ENCODE data around the gene LHCGR. TPM values are rescaled to one million over a fixed set of nuclear protein-coding genes. Genes with fewer than 3 reads are reported as not detected.

The LHCGR gene
- total RNA-seq, 1 donor from 2014 or later = 0.12 TPM

DNA sequence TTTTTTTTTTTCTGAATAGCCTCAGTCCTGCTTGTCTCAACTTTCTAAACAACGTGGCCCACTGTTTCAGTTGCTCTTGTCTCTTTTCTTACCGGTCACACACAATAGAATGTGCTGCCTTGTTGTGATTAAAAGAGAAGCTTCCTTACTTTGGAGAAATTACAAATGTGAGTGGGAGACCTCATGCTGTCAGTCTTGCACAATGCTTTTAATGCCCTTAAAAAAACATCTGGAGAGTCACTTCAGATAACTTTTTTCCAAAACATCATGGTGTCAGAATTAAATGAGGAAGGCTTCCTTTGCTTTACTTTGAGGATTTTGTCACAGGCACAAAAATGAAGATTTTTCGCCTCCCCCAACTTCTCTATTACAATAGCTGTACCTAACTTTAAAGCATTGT is 37.7 kb downstream of the LHCGR start:
- Mint-ChIP-seq H3K36me3 (ENCODE audit: low read depth) (no peaks in the 10 kb centered on the region), H3K4me3 (no peak overlapping the region), H3K27me3 (ENCODE audit: low read depth) (no peaks in the 10 kb centered on the region), H3K27ac (ENCODE audit: unreplicated experiment) (peak overlapping the region; percentile 53), H3K4me1 (peaks cover 36% of the 10 kb centered on the region), H3K9me3 (no peaks in the 10 kb centered on the region)
- no peak for DNase-seq (ENCODE audit: low read depth, low spot score)
- no peak for TF ChIP-seq CTCF (conservative IDR thresholded peaks at IDR 0.05)

- peaks cover 36% of the 10 kb centered on the region for H3K4me1 Mint-ChIP-seq
- no peaks in the 10 kb centered on the region for H3K27me3 Mint-ChIP-seq (ENCODE audit: low read depth)
- H3K27ac Mint-ChIP-seq (ENCODE audit: unreplicated experiment) = no peak overlapping the region
- no peak for TF ChIP-seq CTCF (conservative IDR thresholded peaks at IDR 0.05)
- H3K4me3 Mint-ChIP-seq = no peak overlapping the region
- no peaks in the 10 kb centered on the region for H3K36me3 Mint-ChIP-seq (ENCODE audit: low read depth)
- no peaks in the 10 kb centered on the region for H3K9me3 Mint-ChIP-seq
- DNase-seq (ENCODE audit: low read depth, low spot score) = no peak
Observed at GRCh38 chr2:48715956-48716355, 39.6 kb downstream of the LHCGR start.

DNA sequence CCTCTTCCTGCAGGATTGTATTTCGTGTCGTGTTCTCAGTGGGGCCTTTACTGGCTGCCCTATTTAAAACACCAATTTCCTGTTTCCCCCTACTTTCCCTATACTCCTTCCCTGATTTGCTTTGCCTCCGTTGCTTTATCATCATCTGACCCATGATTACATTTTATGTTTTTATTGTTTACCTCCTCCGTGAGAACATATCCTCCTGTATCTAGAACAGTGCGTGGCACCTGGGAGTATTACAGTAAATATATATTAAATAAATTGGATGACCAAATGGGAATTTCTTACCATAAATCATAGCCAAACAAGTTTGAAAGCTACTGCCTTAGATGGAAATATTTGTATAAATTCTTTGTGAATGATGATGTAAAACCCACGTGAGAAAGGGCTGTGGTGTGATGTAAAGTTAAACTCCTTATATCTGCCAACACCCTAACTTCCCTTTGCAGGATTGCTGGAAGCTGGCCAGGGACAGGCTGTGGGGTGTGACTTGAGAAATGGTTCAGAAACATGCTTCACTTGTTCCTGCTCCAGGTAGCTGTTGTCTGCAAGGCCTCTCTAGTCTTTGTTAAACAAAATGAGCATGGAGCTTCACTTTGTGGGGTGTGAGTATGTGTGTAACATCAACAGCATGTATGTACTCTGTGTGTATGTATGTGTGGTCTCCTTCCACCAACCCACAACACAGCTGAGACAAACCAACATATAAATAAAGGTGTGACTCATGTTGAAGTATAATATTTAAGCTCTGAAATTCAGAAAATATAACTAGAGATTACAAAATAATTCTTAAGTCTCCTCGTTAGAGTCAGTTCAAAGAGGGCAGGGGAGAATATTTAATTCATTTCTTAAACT is 40.3 kb downstream of the LHCGR start:
- peaks cover 32% of the 10 kb centered on the region for H3K4me1 Mint-ChIP-seq
- H3K36me3 Mint-ChIP-seq (ENCODE audit: low read depth) = no peaks in the 10 kb centered on the region
- no peaks in the 10 kb centered on the region for H3K27me3 Mint-ChIP-seq (ENCODE audit: low read depth)
- DNase-seq (ENCODE audit: low read depth, low spot score) = no peak
- H3K4me3 Mint-ChIP-seq = no peak overlapping the region
- H3K27ac Mint-ChIP-seq (ENCODE audit: unreplicated experiment) = no peak overlapping the region
- H3K9me3 Mint-ChIP-seq = no peaks in the 10 kb centered on the region
- no peak for TF ChIP-seq CTCF (conservative IDR thresholded peaks at IDR 0.05)

- H3K9me3 Mint-ChIP-seq = no peaks in the 10 kb centered on the region
- no peak overlapping the region for H3K4me3 Mint-ChIP-seq
- H3K36me3 Mint-ChIP-seq (ENCODE audit: low read depth) = no peaks in the 10 kb centered on the region
- no peaks in the 10 kb centered on the region for H3K27me3 Mint-ChIP-seq (ENCODE audit: low read depth)
- peaks cover 26% of the 10 kb centered on the region for H3K4me1 Mint-ChIP-seq
- no peak for TF ChIP-seq CTCF (conservative IDR thresholded peaks at IDR 0.05)
- no peak overlapping the region for H3K27ac Mint-ChIP-seq (ENCODE audit: unreplicated experiment)
- no peak for DNase-seq (ENCODE audit: low read depth, low spot score)
Observed at GRCh38 chr2:48714245-48714644, 41.3 kb downstream of the LHCGR start.

DNA sequence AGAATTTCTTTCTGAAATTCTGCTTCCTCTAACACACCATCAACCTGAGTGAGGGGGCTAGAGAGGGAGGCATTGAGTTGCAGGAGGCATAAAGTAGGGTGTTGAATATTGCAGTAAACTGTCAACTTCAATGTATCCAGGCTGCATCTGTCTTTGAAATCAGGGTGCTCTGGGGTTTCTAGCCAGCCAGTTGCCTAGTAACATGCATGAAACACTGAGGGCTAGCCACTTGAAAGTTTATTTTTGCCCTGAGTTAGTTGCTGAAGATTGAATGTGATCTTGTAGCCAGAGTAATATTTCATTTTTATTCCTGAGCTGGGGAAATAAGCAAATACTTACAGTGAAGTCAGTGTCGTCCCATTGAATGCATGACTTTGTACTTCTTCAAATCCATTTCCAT is 41.9 kb downstream of the LHCGR start:
- H3K9me3 Mint-ChIP-seq = no peaks in the 10 kb centered on the region
- H3K27me3 Mint-ChIP-seq (ENCODE audit: low read depth) = no peaks in the 10 kb centered on the region
- H3K36me3 Mint-ChIP-seq (ENCODE audit: low read depth) = no peaks in the 10 kb centered on the region
- H3K4me3 Mint-ChIP-seq = no peak overlapping the region
- no peak overlapping the region for H3K27ac Mint-ChIP-seq (ENCODE audit: unreplicated experiment)
- no peak for DNase-seq (ENCODE audit: low read depth, low spot score)
- TF ChIP-seq CTCF (conservative IDR thresholded peaks at IDR 0.05) = no peak
- H3K4me1 Mint-ChIP-seq = peaks cover 22% of the 10 kb centered on the region
